Measurements from ENCODE around the gene CHRNA1.
"Not testable (repeated sequence)": the region's sequence is repeated elsewhere in the genome, so short reads cannot be mapped to it uniquely, and the experiment has no call there.

The CHRNA1 gene

DNA sequence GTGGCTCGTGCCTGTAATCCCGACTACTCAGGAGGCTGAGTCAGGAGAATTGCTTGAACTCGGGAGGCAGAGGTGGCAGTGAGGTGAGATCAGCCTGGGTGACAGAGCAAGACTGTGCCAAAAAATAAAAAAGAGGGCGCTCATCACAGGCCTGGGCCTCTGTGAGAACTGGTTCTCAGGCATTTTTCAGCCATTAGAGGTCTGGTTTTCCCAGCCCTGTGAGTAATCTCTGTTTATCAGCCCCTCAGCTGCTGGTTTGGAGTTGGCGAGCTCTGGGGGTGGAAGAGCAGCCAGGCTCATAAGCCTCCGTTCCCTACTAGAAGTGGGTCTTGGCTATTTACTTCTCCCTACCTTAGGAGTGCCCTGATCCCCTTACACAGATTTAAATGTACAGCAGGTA lies 53.1 kb downstream of the CHRNA1 start:
- DNase-seq = no peak

DNA sequence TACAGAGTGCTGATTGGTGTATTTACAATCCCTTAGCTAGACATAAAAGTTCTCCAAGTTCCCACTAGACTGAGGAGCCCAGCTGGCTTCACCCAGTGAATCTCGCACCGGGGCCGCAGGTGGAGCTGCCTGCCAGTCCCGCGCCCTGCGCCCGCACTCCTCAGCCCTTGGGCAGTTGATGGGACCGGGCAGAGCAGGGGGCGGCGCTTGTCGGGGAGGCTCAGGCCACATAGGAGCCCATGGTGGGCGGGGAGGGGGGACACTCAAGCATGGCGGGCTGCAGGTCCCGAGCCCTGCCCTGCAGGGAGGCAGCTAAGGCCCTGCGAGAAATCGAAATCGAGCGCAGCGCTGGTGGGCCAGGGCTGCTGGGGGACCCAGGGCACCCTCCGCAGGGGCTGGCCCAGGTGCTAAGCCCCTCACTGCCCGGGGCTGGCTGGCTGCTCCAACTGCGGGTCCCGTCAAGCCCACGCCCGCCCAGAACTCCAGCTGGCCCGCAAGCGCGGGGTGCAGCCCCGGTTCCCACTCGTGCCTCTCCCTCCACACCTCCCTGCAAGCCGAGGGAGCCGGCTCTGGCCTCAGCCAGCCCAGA lies 54.8 kb downstream of the CHRNA1 start:
- DNase-seq = not testable (repeated sequence)

GRCh38 chr2:174708713-174709112 lies 55.6 kb downstream of the CHRNA1 start:
- DNase-seq = no peak

DNA sequence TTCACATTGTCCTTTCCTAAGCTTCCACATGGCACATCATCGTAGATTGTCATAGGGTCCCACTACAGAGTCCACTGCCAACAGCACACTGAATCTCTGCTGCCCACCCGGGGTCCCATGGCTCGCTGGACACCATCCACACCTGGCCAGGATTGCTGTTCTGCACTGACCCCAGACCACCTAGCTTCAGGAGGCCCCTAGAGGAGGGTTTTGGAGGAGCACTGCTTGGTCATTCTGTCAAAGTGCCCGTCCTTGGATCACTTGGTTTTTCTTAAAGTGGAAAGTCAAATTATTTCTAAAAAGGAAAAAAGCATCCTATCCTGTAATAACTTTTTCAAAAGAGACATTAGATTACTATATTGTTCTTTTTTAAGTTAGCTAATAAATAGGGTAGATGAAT lies 59.0 kb downstream of the CHRNA1 start:
- DNase-seq = no peak

GRCh38 chr2:174704642-174705041 lies 59.6 kb downstream of the CHRNA1 start:
- DNase-seq = no peak

GRCh38 chr2:174704061-174704460 lies 60.2 kb downstream of the CHRNA1 start:
- DNase-seq = no peak

DNA sequence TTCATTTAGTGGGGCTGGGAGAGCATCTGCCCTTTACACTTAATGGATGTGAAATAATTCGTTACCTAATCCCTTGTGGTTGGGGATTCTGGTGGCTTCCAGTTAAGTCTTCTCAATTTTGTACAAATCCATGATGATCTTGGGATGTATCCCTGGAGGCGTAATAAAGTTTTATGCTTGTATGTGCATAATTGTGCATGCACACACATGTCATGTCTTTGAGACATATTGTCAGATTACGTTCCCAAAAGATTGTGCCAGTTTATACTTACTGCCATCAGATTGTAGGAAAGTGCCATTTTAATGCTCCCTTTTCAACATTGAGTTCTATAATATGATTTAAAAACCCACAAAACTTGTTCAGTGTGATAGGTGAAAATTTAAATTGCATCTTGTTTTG lies 60.8 kb downstream of the CHRNA1 start:
- no peak for DNase-seq

DNA sequence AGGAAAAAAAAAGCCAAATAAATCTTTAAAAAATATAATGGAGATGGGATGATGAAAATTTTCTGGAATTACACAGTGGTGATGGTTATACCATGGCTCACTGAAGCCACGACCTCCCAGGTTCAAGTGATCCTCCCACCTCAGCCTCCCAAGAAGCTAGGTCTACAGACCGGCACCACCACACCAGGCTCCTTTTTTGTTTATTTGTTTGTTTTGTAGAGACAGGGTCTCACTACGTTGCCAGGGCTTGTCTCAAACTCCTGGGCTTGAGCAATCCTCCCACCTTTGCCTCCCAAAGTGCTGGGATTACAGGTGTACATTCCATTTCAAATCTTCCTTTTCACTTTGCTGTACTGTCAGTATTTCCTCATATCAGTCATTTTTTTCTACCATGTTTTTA lies 61.7 kb downstream of the CHRNA1 start:
- no peak for DNase-seq

- peak; percentile 13 for DNase-seq
These were observed 64.1 kb downstream of the CHRNA1 start for GRCh38 chr2:174699993-174700766.

Data from NCI-H510A (cell line).